Measurements from ENCODE around the gene PDZRN3. TPM values are rescaled to one million over a fixed set of nuclear protein-coding genes. Genes with fewer than 3 reads are reported as not detected.

Gene PDZRN3
- total RNA-seq, 1 experiment from 2014 or later: not detected

DNA sequence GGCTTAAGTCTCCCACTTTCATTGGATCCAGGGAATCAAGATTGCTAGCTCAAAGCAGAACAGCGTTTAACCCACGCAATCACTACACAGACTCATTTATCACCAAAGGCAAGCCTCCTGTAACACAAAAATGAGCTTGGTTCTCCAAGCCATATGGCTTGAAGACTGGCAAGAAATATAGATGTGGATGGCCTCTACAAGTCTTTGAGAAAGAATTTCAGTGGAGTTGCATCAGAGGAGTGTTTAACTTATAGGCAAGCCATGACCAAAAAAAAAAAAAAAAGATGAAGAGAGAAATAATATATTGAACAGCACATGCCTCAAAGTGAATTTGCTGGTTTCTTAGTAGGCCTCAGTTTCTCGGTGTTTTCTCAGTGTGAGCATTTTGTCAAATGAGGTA is 27.3 kb downstream of the PDZRN3 start:
- ChIA-PET CTCF (no interaction called here), POLR2A (ENCODE audit: unreplicated experiment) (no interaction called here)
- Histone ChIP-seq H2AFZ (no peak overlapping the region), H3K27me3 (ENCODE audit: insufficient read depth, low read depth) (no peaks in the 10 kb centered on the region), H3K79me2 (ENCODE audit: low read depth) (no peaks in the 10 kb centered on the region), H3K27ac (no peak overlapping the region), H3K4me2 (no peak overlapping the region), H3K4me1 (replicated peaks; ENCODE audit: insufficient read depth) (no peaks in the 10 kb centered on the region), H3K36me3 (ENCODE audit: low read depth) (no peaks in the 10 kb centered on the region), H3K9me2 (ENCODE audit: insufficient read depth) (no peaks in the 10 kb centered on the region), H3K9me3 (ENCODE audit: insufficient read depth, low read depth) (no peaks in the 10 kb centered on the region), H4K20me1 (ENCODE audit: insufficient read depth) (no peaks in the 10 kb centered on the region), H3F3A (ENCODE audit: insufficient read depth, low read depth) (no peaks in the 10 kb centered on the region), H3K4me3 (no peak overlapping the region)
- no peak for DNase-seq
- intact Hi-C loops (cut with micrococcal nuclease; ENCODE audit: unreplicated experiment): no loop called here
- no TSS peak for BruUV-seq (replicated peaks)
- no peak for TF ChIP-seq EZH2 (IDR thresholded peaks at IDR 0.05; ENCODE audit: low read depth)
- TF ChIP-seq, protein P1, sequence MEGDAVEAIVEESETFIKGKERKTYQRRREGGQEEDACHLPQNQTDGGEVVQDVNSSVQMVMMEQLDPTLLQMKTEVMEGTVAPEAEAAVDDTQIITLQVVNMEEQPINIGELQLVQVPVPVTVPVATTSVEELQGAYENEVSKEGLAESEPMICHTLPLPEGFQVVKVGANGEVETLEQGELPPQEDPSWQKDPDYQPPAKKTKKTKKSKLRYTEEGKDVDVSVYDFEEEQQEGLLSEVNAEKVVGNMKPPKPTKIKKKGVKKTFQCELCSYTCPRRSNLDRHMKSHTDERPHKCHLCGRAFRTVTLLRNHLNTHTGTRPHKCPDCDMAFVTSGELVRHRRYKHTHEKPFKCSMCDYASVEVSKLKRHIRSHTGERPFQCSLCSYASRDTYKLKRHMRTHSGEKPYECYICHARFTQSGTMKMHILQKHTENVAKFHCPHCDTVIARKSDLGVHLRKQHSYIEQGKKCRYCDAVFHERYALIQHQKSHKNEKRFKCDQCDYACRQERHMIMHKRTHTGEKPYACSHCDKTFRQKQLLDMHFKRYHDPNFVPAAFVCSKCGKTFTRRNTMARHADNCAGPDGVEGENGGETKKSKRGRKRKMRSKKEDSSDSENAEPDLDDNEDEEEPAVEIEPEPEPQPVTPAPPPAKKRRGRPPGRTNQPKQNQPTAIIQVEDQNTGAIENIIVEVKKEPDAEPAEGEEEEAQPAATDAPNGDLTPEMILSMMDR (conservative IDR thresholded peaks at IDR 0.05): no peak

DNA sequence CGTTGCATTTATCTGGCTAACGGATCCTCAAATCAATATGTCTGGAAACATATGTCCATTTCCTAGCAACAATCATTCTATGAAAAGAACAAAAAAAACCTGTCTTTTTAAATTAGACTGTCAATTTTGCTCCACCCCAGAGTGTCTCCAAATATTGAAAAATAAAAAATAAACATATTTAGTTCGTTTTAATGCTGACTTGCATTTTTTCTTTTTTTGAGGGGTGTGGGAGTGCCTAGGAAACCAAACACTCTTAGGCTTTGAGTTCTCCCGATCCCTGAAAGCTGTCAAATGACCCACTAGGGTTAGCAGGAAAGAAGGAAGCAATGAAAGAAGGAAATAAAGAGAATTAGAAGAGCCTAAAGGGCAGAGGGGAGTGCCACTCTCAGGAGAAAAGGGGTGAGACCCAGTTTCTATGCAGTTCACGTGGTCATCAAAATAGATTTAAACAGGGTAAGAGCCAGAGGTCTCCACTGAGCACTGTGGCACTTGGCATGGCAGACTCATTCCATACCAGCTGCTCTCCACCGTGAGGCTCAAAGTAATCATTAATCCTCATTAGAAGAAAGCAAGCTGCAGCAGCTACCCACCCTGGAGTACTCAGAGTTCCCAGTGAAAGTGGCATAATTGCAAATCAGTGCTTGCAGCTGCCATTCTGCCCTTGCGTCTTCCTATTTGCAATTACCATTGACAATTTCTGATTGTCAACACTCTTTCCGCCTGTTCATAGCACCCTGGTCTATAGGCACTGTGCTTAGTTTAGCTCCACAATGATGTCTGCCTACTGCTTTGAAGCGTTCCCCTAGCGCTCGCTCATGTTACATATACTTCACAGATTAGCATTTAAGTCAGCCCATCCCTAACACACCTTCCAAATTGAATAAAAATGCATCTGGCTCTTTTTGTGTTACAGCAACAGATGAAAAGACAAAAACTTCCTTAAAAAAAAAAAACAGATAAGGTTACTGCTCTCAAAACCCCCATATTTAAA is 32.3 kb downstream of the PDZRN3 start:
- Histone ChIP-seq H3K4me3 (no peak overlapping the region), H3K79me2 (ENCODE audit: low read depth) (no peaks in the 10 kb centered on the region)
- no peak for TF ChIP-seq EZH2 (IDR thresholded peaks at IDR 0.05; ENCODE audit: low read depth)
- TF ChIP-seq, protein P1 (conservative IDR thresholded peaks at IDR 0.05): no peak

DNA sequence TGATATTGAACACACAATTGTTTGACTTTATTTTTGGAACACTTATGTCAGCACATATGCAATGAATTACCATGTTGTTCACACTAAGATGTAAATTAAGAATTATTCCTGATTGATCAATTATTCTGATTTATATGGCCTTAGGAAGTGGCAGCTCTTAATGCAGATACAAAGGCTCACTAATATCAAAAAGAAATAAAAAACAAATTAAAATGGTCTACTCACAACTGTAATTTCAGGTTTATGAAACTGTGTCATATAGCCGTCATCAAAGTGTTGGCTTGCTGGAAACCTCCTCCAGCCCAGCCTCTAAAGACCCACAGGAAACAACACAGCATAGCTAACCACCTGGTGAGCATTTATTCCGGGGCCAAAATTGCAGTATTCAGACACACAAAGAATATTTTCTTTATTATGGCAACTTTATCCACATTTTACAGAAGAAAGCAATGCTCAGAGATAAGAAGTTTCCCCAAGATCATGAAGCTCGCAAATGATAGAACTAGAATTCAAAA is 33.4 kb downstream of the PDZRN3 start:
- Histone ChIP-seq H3K4me2 (no peak overlapping the region), H3K4me3 (no peak overlapping the region), H3K27ac (no peak overlapping the region), H3K9me2 (ENCODE audit: insufficient read depth) (no peaks in the 10 kb centered on the region), H3K9me3 (ENCODE audit: insufficient read depth, low read depth) (no peaks in the 10 kb centered on the region), H3F3A (ENCODE audit: insufficient read depth, low read depth) (no peaks in the 10 kb centered on the region), H4K20me1 (ENCODE audit: insufficient read depth) (no peaks in the 10 kb centered on the region), H3K36me3 (ENCODE audit: low read depth) (no peaks in the 10 kb centered on the region), H3K27me3 (ENCODE audit: insufficient read depth, low read depth) (no peaks in the 10 kb centered on the region), H2AFZ (no peak overlapping the region), H3K4me1 (replicated peaks; ENCODE audit: insufficient read depth) (no peaks in the 10 kb centered on the region), H3K79me2 (ENCODE audit: low read depth) (no peaks in the 10 kb centered on the region)
- ChIA-PET POLR2A (ENCODE audit: unreplicated experiment) (no interaction called here), CTCF (no interaction called here)
- DNase-seq: no peak
- intact Hi-C loops (cut with micrococcal nuclease; ENCODE audit: unreplicated experiment): no loop called here
- no TSS peak for BruUV-seq (replicated peaks)
- TF ChIP-seq, protein P1 (conservative IDR thresholded peaks at IDR 0.05): no peak
- no peak for TF ChIP-seq EZH2 (IDR thresholded peaks at IDR 0.05; ENCODE audit: low read depth)

More for the DNA sequence above, 32.3 kb downstream of the PDZRN3 start:
- Histone ChIP-seq H3K4me1 (replicated peaks; ENCODE audit: insufficient read depth) (no peaks in the 10 kb centered on the region), H3K36me3 (ENCODE audit: low read depth) (no peaks in the 10 kb centered on the region), H3K27ac (no peak overlapping the region), H3F3A (ENCODE audit: insufficient read depth, low read depth) (no peaks in the 10 kb centered on the region), H3K9me3 (ENCODE audit: insufficient read depth, low read depth) (no peaks in the 10 kb centered on the region), H2AFZ (no peak overlapping the region), H3K4me2 (no peak overlapping the region), H3K27me3 (ENCODE audit: insufficient read depth, low read depth) (no peaks in the 10 kb centered on the region), H4K20me1 (ENCODE audit: insufficient read depth) (no peaks in the 10 kb centered on the region), H3K9me2 (ENCODE audit: insufficient read depth) (no peaks in the 10 kb centered on the region)
- DNase-seq: no peak
- CTCF ChIA-PET: no interaction called here
- BruUV-seq (replicated peaks): no TSS peak
- intact Hi-C loops (cut with micrococcal nuclease; ENCODE audit: unreplicated experiment): no loop called here
- POLR2A ChIA-PET (ENCODE audit: unreplicated experiment): no interaction called here

Measured in PC-9 (cell line).